Astrocyte of the spinal cord (primary cell): ENCODE data around the gene GRPEL1.

Experiments used
- DNase-seq: peaks from one replicate; pipeline ENCODE4 v3.0.0; 2011; ENCODE audit warnings: low read depth, low spot score
- H3K4me3 ChIP-seq: 2 replicates; pipeline ENCODE4 v1.5.1; 2011; ENCODE audit warnings: low read depth, mild to moderate bottlenecking, low read length, moderate library complexity
- CTCF ChIP-seq: IDR thresholded peaks from 2 replicates; pipeline ENCODE4 v1.5.1; 2012; ENCODE audit warnings: low read depth, mild to moderate bottlenecking, low read length, inconsistent platforms
- in situ Hi-C: cut with HindIII; loops from 2 replicates; pipeline ENCODE4 v1.10.0; 2017; ENCODE audit warnings: low sequenced_read_pairs

Gene GRPEL1

GRCh38 chr4:7109169-7109568, 41.3 kb upstream of the GRPEL1 start:
- TF ChIP-seq CTCF: no peak
- no peak for DNase-seq
- in situ Hi-C loops: no loop called here
- no peak overlapping the region for H3K4me3 ChIP-seq

- TF ChIP-seq CTCF: no peak
- no peak overlapping the region for H3K4me3 ChIP-seq
- no peak for DNase-seq
- in situ Hi-C loops: no loop called here
Observed at GRCh38 chr4:7108660-7109059, 40.8 kb upstream of the GRPEL1 start.

- TF ChIP-seq CTCF: no peak
- DNase-seq: no peak
- in situ Hi-C loops: no loop called here
- H3K4me3 ChIP-seq: no peak overlapping the region
Observed at GRCh38 chr4:7108046-7108625, 40.3 kb upstream of the GRPEL1 start.

- in situ Hi-C loops: no loop called here
- TF ChIP-seq CTCF: no peak
- no peak overlapping the region for H3K4me3 ChIP-seq
- DNase-seq: no peak
Observed at GRCh38 chr4:7107166-7107905, 39.5 kb upstream of the GRPEL1 start.

GRCh38 chr4:7105276-7105675, 37.4 kb upstream of the GRPEL1 start:
- DNase-seq: no peak
- in situ Hi-C loops: no loop called here
- H3K4me3 ChIP-seq: no peak overlapping the region
- no peak for TF ChIP-seq CTCF

GRCh38 chr4:7104366-7105031, 36.6 kb upstream of the GRPEL1 start:
- DNase-seq: no peak
- H3K4me3 ChIP-seq: no peak overlapping the region
- TF ChIP-seq CTCF: no peak
- in situ Hi-C loops: no loop called here
